Endothelial cell of umbilical vein (primary cell): ENCODE measurements around the gene ACTN3. TPM values are rescaled to one million over a fixed set of nuclear protein-coding genes. Genes with fewer than 3 reads are reported as not detected.

Source experiments
- BruUV-seq: library from RNA; stranded (reverse); fragments of 400-500 nt; replicated peaks from 2 replicates; lab custom pipeline; 2021; lab: Mats Ljungman, UMichigan
- CTCF ChIA-PET: fragments of 300-600, 350-600 bp; sonication (Branson Sonifier 250); formaldehyde crosslinking; loops from one replicate; lab custom pipeline; 2021; ENCODE audit warnings: antibody characterized with exemption, inconsistent platforms; lab: Charles Lee
- POLR2A ChIA-PET: fragments of 300-600, 350-600 bp; sonication (Branson Sonifier 250); formaldehyde crosslinking; loops from one replicate; lab custom pipeline; 2021; ENCODE audit warnings: antibody characterized with exemption, inconsistent platforms; lab: Charles Lee
- DNase-seq: peaks from one replicate; pipeline ENCODE4 v3.0.0-alpha.2; 2011; ENCODE audit warnings: low read depth, low spot score
- FAIRE-seq: peaks from 2 replicates; lab custom pipeline; 2011; peaks lifted over from hg19 to GRCh38; lab: Jason Lieb, UNC
- H2AFZ ChIP-seq: 2 replicates; pipeline ENCODE4 v1.6.0; 2012; ENCODE audit warnings: low read depth, low read length, control low read depth, inconsistent platforms
- H3K27ac ChIP-seq: 2 replicates; pipeline ENCODE4 v1.5.1; 2011; ENCODE audit warnings: low read depth, mild to moderate bottlenecking, control low read depth, low read length, moderate library complexity; ENCODE audit not compliant: insufficient read depth
- H3K27me3 ChIP-seq, 2 experiments: 2 replicates each; pipeline versions ENCODE4 v1.6.0 to v1.6.1; 2011; ENCODE audit warnings: low read length in 2 of 2, mixed read lengths in 1 of 2; ENCODE audit not compliant: control insufficient read depth in 2 of 2, insufficient read depth in 2 of 2
- H3K36me3 ChIP-seq, 2 experiments: 2 replicates in 1 of 2; 3 replicates in 1 of 2; pipeline ENCODE4 v1.5.1; 2011; ENCODE audit warnings: low read length in 2 of 2, mild to moderate bottlenecking in 1 of 2, moderate library complexity in 1 of 2; ENCODE audit not compliant: control insufficient read depth in 2 of 2, insufficient read depth in 2 of 2; ENCODE audit errors: extremely low read depth in 1 of 2
- H3K4me1 ChIP-seq: 3 replicates; pipeline ENCODE4 v1.5.1; 2011; ENCODE audit warnings: mild to moderate bottlenecking, low read length; ENCODE audit not compliant: control insufficient read depth, insufficient read depth; ENCODE audit errors: extremely low read depth
- H3K4me2 ChIP-seq: 2 replicates; pipeline ENCODE4 v1.6.1; 2011; ENCODE audit warnings: low read length, control low read depth, mixed read lengths; ENCODE audit not compliant: insufficient read depth
- H3K4me3 ChIP-seq, 3 experiments: fragments of 200-600 bp in 1 of 3; sonication (generic), shearing (Covaris generic) in 1 of 3; replicated peaks in 1 of 3; 2 replicates each; pipeline ENCODE4 v1.5.1; 2011 to 2016; ENCODE audit warnings: control low read depth in 3 of 3, low read length in 3 of 3, mild to moderate bottlenecking in 2 of 3, inconsistent platforms in 1 of 3, low read depth in 1 of 3, moderate library complexity in 1 of 3; ENCODE audit not compliant: insufficient read depth in 1 of 3
- H3K79me2 ChIP-seq: 2 replicates; pipeline ENCODE4 v1.6.0; 2012; ENCODE audit warnings: low read length, inconsistent platforms; ENCODE audit not compliant: control insufficient read depth, insufficient read depth
- H3K9ac ChIP-seq: replicated peaks from 2 replicates; pipeline ENCODE3; 2011; ENCODE audit warnings: low read length, control low read depth; ENCODE audit not compliant: insufficient read depth; ENCODE audit errors: extremely low read depth
- H3K9me1 ChIP-seq: replicated peaks from 3 replicates; pipeline ENCODE4 v1.6.0; 2011; ENCODE audit warnings: mild to moderate bottlenecking, low read length; ENCODE audit not compliant: control insufficient read depth, insufficient read depth; ENCODE audit errors: extremely low read depth
- H3K9me3 ChIP-seq: replicated peaks from 2 replicates; pipeline ENCODE4 v1.5.1; 2012; ENCODE audit warnings: low read length, inconsistent platforms; ENCODE audit not compliant: control insufficient read depth, insufficient read depth
- H4K20me1 ChIP-seq: replicated peaks from 2 replicates; pipeline ENCODE3; 2011; ENCODE audit warnings: mild to moderate bottlenecking, low read length; ENCODE audit not compliant: control insufficient read depth, insufficient read depth; ENCODE audit errors: extremely low read depth
- EZH2 ChIP-seq: IDR thresholded peaks from 2 replicates; pipeline ENCODE4 v1.6.1; 2012; ENCODE audit warnings: borderline replicate concordance, low read depth, mild to moderate bottlenecking, moderate library complexity, low read length, inconsistent platforms; ENCODE audit not compliant: severe bottlenecking
- FOS ChIP-seq: IDR thresholded peaks from 2 replicates; pipeline ENCODE4 v1.6.1; 2011; ENCODE audit warnings: mild to moderate bottlenecking, low read length, moderate library complexity, borderline replicate concordance; ENCODE audit not compliant: insufficient read depth
- GATA2 ChIP-seq: IDR thresholded peaks from 2 replicates; pipeline ENCODE4 v1.7.0; 2011; ENCODE audit warnings: low read depth, mild to moderate bottlenecking, moderate library complexity, mixed read lengths, low read length; ENCODE audit not compliant: insufficient read length, insufficient read depth
- JUN ChIP-seq: IDR thresholded peaks from 2 replicates; pipeline ENCODE4 v1.6.1; 2011; ENCODE audit warnings: borderline replicate concordance, low read depth; ENCODE audit not compliant: insufficient read length, insufficient read depth
- MYC ChIP-seq: IDR thresholded peaks from one replicate; pipeline ENCODE4 v1.6.1; 2011; ENCODE audit warnings: mild to moderate bottlenecking, low read depth, low read length
- POLR2A ChIP-seq: IDR thresholded peaks from 2 replicates; pipeline ENCODE4 v1.6.1; 2012; ENCODE audit warnings: low read depth, mild to moderate bottlenecking, control low read depth, low read length
- POLR2AphosphoS5 ChIP-seq: IDR thresholded peaks from 2 replicates; pipeline ENCODE4 v1.6.1; 2012; ENCODE audit warnings: low read depth, mild to moderate bottlenecking, control low read depth, low read length, moderate library complexity; ENCODE audit not compliant: insufficient read depth
- dilution Hi-C: fragments of 300-500 bp; cut with MboI; formaldehyde crosslinking; loops from one replicate; pipeline ENCODE4 v1.15.0; 2019; ENCODE audit warnings: low sequenced_read_pairs; ENCODE audit not compliant: extremely low pct_ligation_motif_present
- intact Hi-C: fragments of 100-400 bp; cut with micrococcal nuclease; formaldehyde crosslinking; loops from one replicate; pipeline ENCODE4 v1.10.0; 2022
- polyA plus RNA-seq, 4 experiments: library from polyadenylated mRNA; depleted of rRNA in 3 of 4; stranded (reverse) in 3 of 4; unstranded in 1 of 4; fragments of >200 nt; gene quantifications; 2 replicates each; pipeline versions ENCODE4 v1.2.1 to v1.2.3, GENCODE V29; 2011 to 2012; ENCODE audit warnings: missing spikeins in 1 of 4
- total RNA-seq: library from RNA; stranded (reverse); gene quantifications from 2 replicates; pipeline ENCODE4 v1.2.3, GENCODE V29; 2021
- TF ChIP-seq, protein P1 (sequence below): IDR thresholded peaks from 2 replicates; pipeline ENCODE4 v1.6.1; 2011; ENCODE audit not compliant: insufficient read depth, insufficient read length
- TF ChIP-seq, protein P2 (sequence below), 2 donors: IDR thresholded peaks; 1 replicate in 1 of 2; 2 replicates in 1 of 2; pipeline ENCODE4 v1.5.1; 2011; ENCODE audit warnings: low read length in 2 of 2, mild to moderate bottlenecking in 2 of 2, moderate library complexity in 2 of 2, control low read depth in 1 of 2, inconsistent platforms in 1 of 2, low read depth in 1 of 2; ENCODE audit not compliant: insufficient read depth in 1 of 2; ENCODE audit errors: extremely low read depth in 1 of 2

The ACTN3 gene
- total and polyA plus RNA-seq, 2 donors (not counting 3 experiments of a cell fraction or from before 2014, with no cell fraction given): 0.17 to 0.18 TPM

DNA sequence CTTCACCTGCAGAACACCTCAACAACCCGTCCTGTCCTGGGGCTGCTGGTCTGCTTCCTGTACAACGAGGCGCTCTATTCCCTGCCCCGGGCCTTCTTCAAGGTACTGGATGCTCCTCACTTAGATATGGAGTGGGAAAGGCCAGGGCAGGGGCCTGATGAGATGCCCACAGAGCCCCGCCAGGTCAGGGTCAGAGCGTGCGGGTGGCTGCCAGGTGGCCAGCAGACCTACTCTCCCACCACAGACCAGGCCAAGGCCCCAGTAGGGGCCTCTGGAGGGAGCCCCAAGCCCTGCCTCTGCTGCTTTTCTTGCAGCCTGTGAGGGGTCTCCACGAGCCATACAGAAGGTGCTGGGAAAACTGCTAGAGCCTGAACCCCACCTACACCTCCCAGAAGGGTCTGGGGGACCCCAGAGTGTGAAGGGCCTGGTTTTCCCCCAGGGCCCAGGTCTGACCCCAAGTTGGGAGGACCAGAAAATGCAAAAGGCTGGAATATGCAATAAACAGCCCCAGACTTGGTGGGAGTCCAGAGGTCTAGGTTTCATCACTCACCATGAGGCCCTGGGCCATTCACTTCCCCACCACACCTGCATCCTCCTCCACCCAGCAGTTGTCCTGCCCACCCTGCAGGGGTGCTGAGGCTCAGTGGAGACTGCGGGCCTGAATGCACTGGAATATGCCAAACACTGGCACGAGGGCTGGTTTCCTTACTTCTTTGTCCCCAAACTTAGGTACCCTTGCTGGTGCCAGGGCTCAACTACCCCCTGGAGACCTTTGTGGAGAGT lies 15.6 kb upstream of the ACTN3 start:
- no TSS peak for BruUV-seq
- Histone ChIP-seq H3K27me3 (no peaks in the 10 kb centered on the region), H3K4me2 (no peak overlapping the region), H3K79me2 (no peaks in the 10 kb centered on the region), H3K9ac (no peak overlapping the region), H3K4me3 (no peak overlapping the region), H3K36me3 (peaks cover 0 to 6% of the 10 kb centered on the region in 2 experiments), H4K20me1 (no peaks in the 10 kb centered on the region), H3K27ac (no peak overlapping the region), H3K4me1 (no peaks in the 10 kb centered on the region), H3K9me1 (no peaks in the 10 kb centered on the region), H3K9me3 (no peaks in the 10 kb centered on the region), H2AFZ (no peak overlapping the region)
- FAIRE-seq: no peak
- intact Hi-C loops: no loop called here
- TF ChIP-seq, protein P1, sequence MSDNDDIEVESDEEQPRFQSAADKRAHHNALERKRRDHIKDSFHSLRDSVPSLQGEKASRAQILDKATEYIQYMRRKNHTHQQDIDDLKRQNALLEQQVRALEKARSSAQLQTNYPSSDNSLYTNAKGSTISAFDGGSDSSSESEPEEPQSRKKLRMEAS: no peak
- TF ChIP-seq EZH2: no peak
- no peak for TF ChIP-seq FOS
- no peak for TF ChIP-seq POLR2A
- no peak for TF ChIP-seq MYC
- TF ChIP-seq GATA2: no peak
- no peak for TF ChIP-seq JUN
- no peak for TF ChIP-seq POLR2AphosphoS5
- TF ChIP-seq, protein P2, sequence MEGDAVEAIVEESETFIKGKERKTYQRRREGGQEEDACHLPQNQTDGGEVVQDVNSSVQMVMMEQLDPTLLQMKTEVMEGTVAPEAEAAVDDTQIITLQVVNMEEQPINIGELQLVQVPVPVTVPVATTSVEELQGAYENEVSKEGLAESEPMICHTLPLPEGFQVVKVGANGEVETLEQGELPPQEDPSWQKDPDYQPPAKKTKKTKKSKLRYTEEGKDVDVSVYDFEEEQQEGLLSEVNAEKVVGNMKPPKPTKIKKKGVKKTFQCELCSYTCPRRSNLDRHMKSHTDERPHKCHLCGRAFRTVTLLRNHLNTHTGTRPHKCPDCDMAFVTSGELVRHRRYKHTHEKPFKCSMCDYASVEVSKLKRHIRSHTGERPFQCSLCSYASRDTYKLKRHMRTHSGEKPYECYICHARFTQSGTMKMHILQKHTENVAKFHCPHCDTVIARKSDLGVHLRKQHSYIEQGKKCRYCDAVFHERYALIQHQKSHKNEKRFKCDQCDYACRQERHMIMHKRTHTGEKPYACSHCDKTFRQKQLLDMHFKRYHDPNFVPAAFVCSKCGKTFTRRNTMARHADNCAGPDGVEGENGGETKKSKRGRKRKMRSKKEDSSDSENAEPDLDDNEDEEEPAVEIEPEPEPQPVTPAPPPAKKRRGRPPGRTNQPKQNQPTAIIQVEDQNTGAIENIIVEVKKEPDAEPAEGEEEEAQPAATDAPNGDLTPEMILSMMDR (IDR thresholded peaks at IDR 0.05; ENCODE audit: extremely low read depth in 1 of 2, insufficient read depth in 1 of 2, low read depth in 1 of 2, low read length in 2 of 2): no peak
- no peak for DNase-seq
- ChIA-PET POLR2A (no interaction called here), CTCF (no interaction called here)
- dilution Hi-C loops: no loop called here
